HG02763 (cell line): ENCODE data around the gene IGFBPL1.

ENCODE experiments used
- ATAC-seq: cut with Tn5 transposase; IDR thresholded peaks from one replicate; pipeline ENCODE4 v1.9.1; 2021; ENCODE audit warnings: mild to moderate bottlenecking, moderate library complexity; ENCODE audit not compliant: unreplicated experiment

Gene IGFBPL1

DNA sequence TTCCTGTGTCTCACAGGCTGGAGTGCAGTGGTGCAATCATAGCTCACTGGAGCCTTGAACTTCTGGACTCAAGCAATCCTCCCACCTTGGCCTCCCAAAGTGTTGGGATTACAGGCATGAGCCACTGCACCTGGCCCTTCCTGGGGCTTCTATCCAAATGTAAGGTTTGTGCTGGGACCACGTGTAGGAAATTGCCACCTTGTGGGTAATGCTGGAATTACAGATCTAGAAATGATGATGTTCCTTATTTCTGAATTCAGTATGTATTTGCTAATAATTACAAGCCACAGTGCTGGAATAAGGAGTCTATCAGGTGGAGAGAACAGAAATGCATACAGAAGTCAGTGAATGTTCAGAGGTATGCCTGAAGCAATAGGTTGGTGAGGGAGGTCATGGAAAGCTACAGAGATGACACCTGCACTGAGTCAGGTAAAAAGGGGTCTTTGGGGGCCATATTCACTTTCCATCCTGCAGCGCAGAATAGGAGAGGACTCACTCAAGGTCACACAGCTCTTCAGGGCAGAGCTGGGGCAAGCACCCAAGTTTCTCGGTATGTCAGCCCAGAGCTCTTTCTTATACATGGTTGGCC is 8.8 kb upstream of the IGFBPL1 start:
- no peak for ATAC-seq

DNA sequence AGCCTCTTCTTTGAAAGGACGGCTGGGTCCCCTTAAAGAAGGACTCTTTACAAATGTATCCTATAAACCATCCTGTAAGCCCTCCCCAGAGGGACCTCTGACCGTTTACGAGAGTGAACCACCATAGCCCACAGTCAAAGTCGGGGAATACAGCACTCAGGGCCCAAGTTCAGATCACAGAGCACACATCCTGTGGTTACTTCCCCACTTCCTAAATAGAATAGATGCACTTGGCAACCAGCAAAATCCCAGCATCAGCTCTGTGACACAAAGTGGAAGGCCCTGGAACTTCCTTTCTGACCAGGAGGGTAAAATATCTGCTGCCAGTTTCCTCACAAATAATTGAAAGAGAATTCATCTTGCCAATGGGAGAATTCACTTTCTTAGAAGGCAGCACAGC is 6.9 kb upstream of the IGFBPL1 start:
- no peak for ATAC-seq

DNA sequence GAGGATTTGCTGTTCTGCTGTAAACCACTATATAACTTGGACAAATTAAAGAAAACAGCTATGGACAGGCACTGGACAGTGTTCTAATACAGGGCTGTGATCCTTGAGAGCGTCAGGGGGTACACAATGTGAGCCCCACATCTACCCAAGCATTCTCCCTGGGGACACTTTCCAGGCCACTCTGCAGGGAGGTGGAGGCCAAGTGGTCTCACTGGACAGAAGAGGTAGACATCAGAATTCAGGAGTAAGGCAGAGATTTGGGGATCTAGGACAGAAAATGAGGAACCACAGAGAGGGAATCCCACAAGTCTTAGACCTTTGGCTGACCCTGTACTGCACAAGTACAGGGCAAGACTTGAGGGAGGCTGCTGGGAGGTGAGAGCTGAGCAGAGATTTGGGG is 3.8 kb upstream of the IGFBPL1 start:
- ATAC-seq = no peak

DNA sequence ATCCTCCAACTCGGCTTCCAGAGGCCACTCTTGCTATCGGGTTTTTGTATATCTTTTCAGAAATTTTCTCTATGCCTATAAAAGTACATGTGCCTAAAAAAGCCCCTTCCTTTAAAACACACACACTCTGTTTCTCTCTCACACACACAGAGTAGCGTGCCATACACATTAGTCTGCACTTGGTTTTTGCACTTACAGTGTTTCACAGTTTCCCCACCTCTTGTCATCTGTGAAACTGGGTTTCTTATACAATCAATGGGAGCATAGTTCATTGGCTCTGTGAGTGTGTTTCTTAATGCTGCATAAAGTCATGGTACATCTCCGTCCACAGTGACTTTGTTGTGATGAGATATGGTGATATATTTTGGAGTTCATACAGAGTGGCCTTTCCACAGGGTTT is 664 bp upstream of the IGFBPL1 start:
- no peak for ATAC-seq

DNA sequence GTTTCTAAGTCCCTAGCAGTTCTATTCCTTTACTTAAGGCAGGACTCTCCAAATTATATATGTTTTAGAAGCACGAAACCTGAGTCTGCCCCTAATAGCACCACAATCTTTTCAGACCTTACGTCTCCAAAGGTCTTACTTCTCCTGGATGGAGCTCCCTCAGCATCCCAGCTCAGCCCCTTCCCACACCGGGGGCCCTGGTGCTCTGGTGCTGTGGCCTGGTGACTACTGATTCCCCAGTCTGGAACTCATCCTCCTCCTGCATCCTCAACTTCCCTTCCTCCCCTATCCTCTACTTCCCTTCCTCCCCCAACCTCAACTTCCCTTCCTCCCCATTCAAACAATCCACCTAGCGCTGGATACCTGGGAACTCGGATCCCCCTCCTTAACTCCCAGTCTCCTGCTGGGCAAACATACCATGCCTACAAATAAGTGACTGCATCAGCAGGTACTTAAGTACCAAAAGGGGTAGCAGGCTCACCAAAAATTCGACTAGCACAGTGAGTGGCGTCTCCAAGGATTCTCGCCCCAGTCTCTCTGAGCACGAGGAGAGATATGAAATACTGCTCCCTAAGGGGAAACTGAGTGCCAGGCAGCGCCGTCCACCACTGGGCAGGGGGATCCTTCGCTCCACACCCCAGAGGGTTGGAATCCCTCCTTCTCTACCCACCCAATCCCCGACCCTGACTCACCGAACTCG is 831 bp downstream of the IGFBPL1 start:
- ATAC-seq = no peak

DNA sequence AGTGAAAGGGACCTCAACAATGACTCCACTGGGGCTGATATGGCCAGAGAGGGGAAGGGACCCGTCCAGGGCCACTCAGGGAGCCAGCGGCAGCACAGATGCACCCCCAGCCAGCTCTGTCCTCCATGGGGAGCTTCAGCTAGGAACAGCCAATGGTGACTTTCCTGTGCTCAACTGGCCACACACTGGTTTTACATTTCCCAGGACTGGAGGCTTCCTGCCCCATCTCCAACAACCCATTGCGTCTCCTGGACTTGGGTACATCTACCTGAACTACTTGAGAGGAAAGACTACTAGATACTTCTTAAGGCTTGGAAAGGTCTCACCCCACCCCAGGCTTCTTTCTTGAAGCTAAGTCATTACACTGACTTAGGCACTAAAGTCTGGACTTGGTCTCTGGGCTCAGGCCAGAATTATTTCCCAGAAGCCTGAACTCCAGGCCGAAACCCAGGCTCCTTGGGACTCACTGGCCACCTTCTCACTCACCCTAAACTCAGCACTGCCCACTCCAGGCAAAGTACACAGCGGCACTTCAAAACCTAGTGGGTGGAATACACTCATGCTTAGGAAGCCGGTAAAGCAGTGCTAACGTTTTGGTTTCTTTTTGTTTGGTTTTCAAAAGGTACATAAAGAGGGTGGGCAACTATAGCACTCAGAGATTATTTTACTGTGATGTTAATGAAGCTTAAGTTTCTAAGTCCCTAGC is 1.5 kb downstream of the IGFBPL1 start:
- no peak for ATAC-seq

DNA sequence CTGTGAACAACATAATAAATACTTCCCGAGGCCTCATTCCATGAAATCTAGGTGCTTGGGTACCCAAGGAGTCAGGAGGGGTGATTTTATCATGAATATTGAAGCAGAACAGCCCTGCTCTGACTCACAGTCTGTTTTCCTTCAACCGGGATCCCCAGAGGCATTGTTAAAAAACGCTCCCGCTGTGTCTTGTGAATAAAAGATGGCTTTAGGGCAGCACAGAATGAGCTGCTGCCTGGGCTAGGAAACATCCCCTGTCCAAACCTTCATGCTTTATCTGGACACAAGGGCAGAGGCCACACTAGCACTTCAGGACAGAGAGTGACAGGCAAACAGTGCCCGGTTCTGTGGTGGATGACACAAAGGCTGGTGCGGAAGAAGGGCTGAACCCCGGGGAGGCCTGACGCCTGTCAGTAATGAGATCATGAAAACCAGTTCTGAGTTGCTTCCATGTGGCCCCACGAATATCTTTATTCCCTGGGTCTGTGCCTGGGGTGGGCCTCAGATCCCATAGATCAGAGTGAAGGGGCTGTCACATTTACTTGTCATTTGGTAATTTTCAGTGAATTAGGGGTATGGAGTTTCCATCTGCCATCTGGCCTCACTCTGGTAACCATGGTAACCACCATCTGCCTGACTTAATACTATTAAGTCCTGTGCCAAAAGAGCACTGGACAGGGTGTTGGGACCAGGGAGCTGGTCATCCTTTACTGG is 2.6 kb downstream of the IGFBPL1 start:
- no peak for ATAC-seq

DNA sequence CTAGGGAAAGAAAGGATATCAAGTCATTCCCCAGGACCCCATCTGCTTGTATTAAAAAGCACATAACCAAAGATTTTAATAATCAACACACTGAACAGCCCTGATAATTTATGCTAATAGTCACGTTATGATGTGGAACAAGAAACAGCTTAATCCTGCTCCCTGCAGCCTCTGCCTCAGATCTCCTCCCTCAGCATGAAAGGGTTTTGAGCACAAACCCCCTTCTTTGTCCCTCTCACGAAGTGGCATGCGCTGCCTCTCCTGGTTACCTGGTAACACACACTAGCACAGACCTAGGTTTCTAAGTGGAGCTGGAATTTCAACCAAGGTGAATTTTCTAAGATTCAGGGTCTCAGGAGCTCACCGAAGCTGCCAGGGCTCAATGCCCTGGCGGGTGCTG is 5.1 kb downstream of the IGFBPL1 start:
- no peak for ATAC-seq

DNA sequence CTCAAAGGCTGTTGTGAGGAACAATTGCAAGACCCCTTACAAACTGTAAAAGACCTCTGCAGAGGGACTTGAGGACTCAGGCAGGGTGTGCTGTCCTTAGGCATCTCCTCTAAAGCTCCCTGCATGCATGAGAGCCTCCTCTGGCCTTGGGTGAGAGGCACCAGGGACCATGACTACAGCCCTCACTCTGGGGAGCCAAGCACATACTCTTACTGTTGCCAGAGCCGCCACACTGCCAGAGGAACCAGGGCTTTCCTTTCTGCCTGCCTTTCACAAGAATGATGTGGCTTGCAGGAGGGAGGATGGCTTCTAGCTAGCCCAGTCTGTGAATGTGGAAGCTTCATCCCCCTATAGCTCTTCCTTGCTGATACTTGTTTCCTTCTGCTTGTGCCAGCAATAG is 5.9 kb downstream of the IGFBPL1 start:
- ATAC-seq = no peak

DNA sequence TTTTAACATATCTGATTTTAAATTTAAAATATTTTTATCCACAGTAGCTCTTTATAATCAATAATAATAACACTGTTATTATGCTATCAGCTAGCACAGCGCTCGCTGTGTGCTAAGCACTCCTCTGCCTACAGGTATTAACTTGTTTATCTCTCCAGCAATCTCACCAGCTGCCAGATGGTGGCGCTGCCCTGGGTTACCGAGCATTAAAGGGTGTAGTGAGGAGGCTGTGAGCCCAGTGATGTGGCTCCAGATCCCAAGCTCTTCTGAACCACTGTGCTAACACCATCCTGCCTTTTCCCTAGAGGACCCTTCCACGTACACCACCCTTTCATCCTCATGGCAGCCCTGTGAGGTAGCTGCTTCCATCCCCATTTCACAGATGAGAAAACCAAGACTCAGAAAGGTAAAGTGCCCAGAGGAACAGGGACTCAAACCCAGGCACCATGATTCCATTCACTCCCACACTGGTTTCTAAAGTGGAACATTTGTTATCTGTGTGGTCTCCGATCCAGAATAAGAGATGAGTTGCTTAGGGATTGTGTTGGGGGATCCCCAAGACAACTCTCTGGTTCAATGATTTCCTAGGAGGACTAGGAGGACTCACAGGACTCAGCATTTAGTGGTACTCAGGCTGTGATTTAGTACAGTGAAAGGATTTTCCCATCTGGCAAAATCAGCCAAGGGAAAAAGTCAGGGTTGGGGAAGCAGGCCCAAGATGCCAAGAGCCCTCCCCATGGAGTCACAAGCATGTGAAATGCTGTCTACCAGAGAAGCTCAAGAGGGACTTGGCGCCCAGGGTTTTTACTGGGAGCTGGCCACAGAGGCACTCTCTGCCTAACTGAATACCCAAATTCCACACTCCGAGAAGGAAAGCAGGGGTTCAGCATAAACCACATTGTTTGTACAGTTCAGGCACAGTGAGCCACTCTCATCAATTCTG is 7.0 kb downstream of the IGFBPL1 start:
- ATAC-seq = no peak

DNA sequence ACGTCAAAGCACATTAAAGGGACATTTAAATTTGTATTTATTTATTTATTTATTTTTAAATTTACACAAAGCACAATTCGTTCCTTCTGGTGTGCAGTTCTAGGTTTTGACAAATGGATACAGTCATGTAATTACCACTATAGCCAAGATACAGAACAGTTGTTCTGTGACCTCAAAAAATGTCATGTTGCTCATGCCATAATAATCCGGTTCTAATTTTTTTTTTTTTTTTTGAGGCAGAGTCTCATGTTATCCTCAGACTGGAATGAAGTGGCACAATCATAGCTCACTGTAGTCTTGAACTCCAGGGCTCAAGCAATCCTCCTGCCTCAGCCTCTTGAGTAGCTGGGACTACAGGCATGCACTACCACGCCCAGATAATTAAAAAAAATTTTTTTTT is 7.8 kb downstream of the IGFBPL1 start:
- no peak for ATAC-seq

DNA sequence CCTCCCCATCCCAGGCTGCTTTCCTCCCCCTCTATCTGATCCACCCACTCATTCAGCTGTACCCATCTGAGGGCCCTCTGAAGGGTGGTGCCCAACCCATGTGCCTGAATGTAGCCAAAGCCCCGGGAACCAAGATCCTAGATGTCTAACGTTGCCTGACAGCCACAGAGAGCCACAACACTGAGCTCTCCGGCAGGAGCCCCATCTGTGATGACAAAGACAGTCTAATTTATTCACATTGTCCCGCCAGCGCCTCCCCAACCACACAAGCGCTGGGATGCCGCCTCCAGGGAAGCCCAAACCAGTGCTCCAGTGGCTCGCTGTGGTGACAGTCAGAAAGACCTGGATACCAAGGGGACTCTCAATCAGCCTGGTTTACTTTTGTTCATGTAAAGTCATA is 8.4 kb downstream of the IGFBPL1 start:
- no peak for ATAC-seq

DNA sequence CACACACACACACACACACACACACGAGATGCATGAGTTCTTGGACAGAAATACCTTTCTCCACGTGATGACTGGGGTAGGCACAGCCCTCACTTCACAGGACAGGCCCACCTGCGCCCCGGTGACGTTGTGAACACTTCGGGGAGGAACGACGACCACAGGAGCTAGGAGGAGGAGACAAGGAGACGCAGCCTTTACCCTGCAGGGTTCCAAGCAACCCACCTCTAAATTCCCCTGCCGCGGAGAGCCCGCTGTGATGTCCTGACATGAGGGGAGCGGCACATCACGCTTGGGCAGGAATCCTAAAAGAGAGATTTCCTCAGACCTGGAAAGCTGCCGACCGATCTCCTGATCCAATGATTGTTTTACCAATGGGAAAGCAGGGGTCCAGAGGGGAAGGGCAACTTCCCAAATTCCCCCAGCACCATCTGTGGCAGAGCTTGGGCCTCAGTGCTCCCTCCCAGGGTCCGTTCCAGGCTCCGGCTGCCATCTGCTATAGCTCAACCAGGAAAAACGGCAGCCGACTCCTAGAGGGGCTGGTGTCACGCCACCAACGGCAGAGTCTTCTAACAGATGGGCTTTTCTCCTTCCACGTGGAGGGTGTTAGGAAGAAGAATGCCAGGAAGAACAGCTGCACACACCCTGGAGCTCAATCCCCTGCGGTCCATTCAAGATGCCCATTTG is 10.1 kb downstream of the IGFBPL1 start:
- ATAC-seq = no peak

DNA sequence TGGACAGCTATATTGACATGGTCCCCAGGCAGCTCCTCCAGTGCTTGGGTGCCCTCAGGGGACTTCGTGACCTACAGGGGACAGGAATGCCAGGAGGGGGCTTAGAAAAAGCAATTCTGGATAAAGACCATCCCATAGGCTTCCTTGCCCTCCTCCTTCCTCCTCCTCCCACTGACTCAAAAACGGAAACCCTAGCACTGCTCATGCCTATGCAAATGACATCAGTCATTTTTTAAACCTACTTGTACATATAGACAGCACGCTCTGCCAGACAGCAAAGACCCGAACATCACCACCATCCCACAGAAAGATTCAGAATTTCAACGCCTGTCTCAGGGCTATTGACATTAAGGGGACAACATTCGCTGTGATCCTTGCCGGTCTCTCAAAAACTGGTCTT is 11.0 kb downstream of the IGFBPL1 start:
- ATAC-seq = no peak

DNA sequence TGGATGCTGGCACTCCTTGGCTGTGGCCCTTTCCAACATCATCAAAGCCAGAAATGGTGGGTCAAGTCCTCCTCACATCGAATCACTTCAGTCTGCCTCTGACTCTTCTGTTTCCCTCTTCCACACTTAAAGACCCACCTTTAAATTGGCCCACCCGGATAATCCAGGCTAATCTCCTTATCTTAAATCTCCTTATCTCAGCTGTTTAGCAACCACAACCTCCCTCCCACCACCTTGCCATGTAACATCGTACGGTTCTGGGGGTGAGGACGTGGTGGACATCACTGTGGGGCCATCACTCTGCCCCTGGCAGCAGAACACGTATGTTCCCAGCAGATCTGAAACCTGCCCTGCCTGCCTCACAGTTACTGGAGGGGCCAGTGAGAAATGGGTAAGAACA is 11.5 kb downstream of the IGFBPL1 start:
- ATAC-seq = no peak

DNA sequence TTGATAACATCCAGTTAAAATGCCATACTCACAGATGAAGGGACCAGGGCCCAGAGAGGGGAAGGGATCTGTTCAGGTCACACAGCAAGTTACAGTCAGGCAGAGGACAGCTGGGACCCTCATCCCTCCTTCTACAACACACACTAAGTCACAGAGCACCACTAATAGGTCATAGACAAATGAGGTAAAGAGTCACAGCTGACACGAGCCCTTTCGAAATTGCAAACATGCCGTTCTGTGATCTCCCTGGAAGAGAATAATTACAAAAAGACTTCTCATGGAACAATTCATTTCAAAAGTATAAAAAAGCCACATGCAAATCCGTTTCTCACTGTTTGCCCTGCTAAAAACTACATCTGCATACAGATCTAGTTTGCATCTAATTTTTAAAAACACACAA is 15.5 kb downstream of the IGFBPL1 start:
- ATAC-seq = no peak

DNA sequence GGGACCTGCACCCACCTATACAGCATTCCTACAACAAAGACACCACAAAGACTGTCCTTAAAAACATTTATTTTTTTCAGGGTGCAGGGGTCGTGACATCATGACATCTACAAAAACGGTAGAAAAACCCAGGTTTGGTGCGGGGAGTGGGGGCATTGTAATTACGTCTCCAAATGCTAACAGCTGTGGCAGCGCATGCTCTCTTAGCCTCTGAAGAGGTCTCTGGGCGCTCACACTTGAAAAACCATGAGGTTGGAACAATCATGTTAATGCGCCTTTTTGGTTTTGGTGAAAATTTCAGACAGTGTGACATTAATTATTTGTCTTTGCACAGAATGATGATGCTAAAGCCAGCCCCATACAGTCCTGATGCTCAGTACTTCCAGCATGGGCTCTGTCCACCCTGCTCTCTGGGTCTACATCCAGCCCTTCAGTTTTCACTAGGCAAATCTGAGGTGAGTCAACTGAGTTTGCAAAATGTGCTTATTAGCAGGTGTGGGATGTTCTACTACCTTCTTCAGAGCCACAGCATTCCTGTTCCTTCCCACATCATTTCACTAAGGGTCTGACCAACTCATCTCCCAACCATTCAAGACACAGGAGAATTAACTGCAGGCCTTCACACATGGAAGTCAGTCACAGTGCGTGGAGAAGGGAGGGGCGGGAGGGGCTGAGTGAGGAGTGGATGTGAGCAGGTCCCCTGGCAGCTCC is 17.6 kb downstream of the IGFBPL1 start:
- ATAC-seq = no peak

DNA sequence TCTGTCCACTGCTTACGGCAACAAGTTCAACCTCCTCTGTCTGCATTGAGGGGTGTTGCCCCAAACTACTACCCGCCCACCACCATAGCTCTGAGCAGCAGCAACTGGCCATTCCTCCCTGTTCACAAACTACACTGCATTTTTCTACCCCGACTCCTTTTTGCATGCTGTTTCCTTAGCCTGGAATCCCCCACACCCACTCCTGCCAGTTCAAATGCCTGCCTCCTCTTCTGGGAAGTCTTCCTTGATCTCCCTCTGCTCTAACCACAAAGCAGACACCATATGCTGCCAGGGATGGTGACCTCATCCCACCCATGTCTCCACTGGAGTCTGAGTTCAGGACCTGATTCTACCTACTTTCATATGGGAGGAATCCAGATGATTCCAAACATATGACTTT is 18.5 kb downstream of the IGFBPL1 start:
- no peak for ATAC-seq

DNA sequence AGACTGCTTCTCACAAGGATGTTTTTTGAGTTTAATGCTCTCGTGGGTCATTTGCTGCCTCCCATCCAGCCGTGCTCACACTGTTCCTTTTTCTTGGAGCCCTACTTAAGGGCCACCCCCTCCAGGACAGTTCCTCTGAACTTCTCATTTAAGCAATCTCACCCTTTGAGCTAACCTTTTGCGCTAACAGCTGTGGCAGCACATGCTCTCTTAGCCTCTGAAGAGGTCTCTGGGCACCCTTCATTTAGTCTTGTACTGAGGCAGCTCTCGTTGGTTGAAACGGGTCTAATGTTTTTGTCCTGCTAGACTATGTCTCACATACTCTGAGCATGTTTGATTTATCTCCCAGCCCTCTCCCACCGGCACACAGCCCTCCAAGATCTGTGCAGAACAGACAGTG is 19.9 kb downstream of the IGFBPL1 start:
- ATAC-seq = no peak

DNA sequence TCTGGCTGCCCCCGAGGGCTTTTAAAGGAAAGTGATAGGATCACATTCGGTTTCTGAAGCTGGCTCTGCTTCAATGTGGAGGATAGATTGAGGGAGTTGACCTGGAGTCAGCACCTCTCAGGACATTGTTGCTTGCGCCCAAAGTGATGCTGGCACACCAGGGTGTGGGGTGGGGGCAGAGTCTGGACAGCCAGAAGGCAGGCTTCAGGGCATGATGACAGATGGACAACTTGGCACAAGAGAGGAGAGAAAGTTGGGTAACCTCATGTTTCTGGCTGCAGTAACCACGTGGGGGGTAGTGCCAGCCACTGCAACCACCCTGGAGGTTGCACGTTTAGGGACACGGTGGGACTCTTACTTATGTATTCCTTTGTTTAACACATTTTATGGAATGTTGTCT is 22.3 kb downstream of the IGFBPL1 start:
- ATAC-seq = no peak
